Mammary epithelial cell (primary cell): ENCODE results near the gene TRAP1.

Source experiments
- EZH2 ChIP-seq: IDR thresholded peaks from 2 replicates; pipeline ENCODE4 v1.6.1; 2012; ENCODE audit warnings: low read length, inconsistent platforms, borderline replicate concordance
- TF ChIP-seq, protein P1 (sequence below), 2 donors: IDR thresholded peaks in 1 of 2; conservative IDR thresholded peaks in 1 of 2; 2 replicates each; pipeline ENCODE4 v1.5.1; 2011 to 2012; ENCODE audit warnings: inconsistent platforms in 2 of 2, low read length in 2 of 2, mild to moderate bottlenecking in 2 of 2, control low read depth in 1 of 2, low read depth in 1 of 2; ENCODE audit not compliant: insufficient read depth in 1 of 2; ENCODE audit errors: extremely low read depth in 1 of 2

DNA sequence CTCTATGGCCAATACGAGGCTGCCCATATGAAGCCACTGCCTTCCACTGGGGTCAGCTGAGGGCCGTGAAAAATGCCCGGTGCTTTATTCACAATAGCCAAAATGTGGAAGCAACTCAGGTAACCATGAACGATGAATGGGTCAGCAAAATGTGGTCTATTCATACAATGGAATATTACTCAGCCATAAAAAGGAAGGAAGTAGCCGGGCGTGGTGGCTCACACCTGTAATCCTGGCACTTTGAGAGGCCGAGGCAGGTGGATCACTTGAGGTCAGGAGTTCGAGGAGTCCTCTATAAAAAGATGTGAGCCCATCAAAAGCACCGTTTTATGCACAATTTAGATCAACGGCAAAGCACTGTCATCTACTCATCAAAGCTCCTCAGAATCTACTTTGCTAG is 5.2 kb upstream of the TRAP1 start:
- TF ChIP-seq, protein P1, sequence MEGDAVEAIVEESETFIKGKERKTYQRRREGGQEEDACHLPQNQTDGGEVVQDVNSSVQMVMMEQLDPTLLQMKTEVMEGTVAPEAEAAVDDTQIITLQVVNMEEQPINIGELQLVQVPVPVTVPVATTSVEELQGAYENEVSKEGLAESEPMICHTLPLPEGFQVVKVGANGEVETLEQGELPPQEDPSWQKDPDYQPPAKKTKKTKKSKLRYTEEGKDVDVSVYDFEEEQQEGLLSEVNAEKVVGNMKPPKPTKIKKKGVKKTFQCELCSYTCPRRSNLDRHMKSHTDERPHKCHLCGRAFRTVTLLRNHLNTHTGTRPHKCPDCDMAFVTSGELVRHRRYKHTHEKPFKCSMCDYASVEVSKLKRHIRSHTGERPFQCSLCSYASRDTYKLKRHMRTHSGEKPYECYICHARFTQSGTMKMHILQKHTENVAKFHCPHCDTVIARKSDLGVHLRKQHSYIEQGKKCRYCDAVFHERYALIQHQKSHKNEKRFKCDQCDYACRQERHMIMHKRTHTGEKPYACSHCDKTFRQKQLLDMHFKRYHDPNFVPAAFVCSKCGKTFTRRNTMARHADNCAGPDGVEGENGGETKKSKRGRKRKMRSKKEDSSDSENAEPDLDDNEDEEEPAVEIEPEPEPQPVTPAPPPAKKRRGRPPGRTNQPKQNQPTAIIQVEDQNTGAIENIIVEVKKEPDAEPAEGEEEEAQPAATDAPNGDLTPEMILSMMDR (conservative IDR thresholded peaks at IDR 0.05 in 1 of 2, IDR thresholded peaks at IDR 0.05 in 1 of 2; ENCODE audit: extremely low read depth in 1 of 2, insufficient read depth in 1 of 2, low read depth in 1 of 2, low read length in 2 of 2) = no peak
- no peak for TF ChIP-seq EZH2
